HCT116 (cell line): ENCODE measurements around the gene KCTD10. TPM values are rescaled to one million over a fixed set of nuclear protein-coding genes. Genes with fewer than 3 reads are reported as not detected.

Source experiments
- ATAC-seq: fragments of 200-7000 bp; cut with Tn5 transposase; 2 replicates; pipeline ENCODE4 v1.9.1; 2020; ENCODE audit warnings: mild to moderate bottlenecking, moderate library complexity
- BruUV-seq: library from RNA; stranded (reverse); fragments of 400-500 nt; replicated peaks from 2 replicates; lab custom pipeline; 2021; lab: Mats Ljungman, UMichigan
- CTCF ChIA-PET: fragments of 300-600 bp; sonication (Branson Sonifier 250); formaldehyde crosslinking; loops from one replicate; lab custom pipeline; 2021; ENCODE audit warnings: antibody characterized with exemption; lab: Charles Lee
- POLR2A ChIA-PET: fragments of 300-600, 350-600 bp; sonication (Branson Sonifier 250); formaldehyde crosslinking; loops from one replicate; lab custom pipeline; 2021; ENCODE audit warnings: antibody characterized with exemption; lab: Charles Lee
- RAD21 ChIA-PET, 2 experiments: fragments of 300-600 bp; sonication (Branson Sonifier 250); formaldehyde crosslinking; loops; one replicate each; lab custom pipeline; 2023; ENCODE audit warnings: low total read pairs in 2 of 2; ENCODE audit not compliant: uncharacterized antibody in 2 of 2, unreplicated experiment in 2 of 2, low non-redundant PET in 1 of 2; lab: Charles Lee
- DNase-seq: peaks from one replicate; pipeline ENCODE4 v3.0.0-alpha.2; 2010; ENCODE audit warnings: low read depth, low spot score
- H2AFZ ChIP-seq: fragments of 200-600 bp; shearing (Covaris generic), sonication (generic); 2 replicates; pipeline ENCODE4 v1.6.1; 2017; ENCODE audit warnings: low read depth, mixed run types, mixed read lengths, antibody characterized with exemption, low read length; ENCODE audit not compliant: poor library complexity, severe bottlenecking
- H3K27ac ChIP-seq: 2 replicates; pipeline ENCODE4 v1.5.1; 2012; ENCODE audit warnings: low read depth, low read length
- H3K27me3 ChIP-seq: fragments of 200-600 bp; sonication (generic); 2 replicates; pipeline ENCODE4 v1.6.1; 2016; ENCODE audit warnings: mixed run types, low read length, mixed read lengths; ENCODE audit not compliant: insufficient read depth
- H3K36me3 ChIP-seq, 2 experiments: fragments of 200-500 bp in 1 of 2; fragments of 200-600 bp in 1 of 2; sonication (Bioruptor generic) in 1 of 2; sonication (generic) in 1 of 2; 2 replicates each; pipeline versions ENCODE4 v1.5.1 to v1.6.1; 2014 to 2016; ENCODE audit warnings: low read length in 2 of 2, inconsistent platforms in 1 of 2, mixed read lengths in 1 of 2, mixed run types in 1 of 2; ENCODE audit not compliant: insufficient read depth in 2 of 2, control insufficient read depth in 1 of 2
- H3K4me1 ChIP-seq, 2 experiments: fragments of 200-600 bp in 1 of 2; sonication (generic) in 1 of 2; 2 replicates each; pipeline versions ENCODE4 v1.5.1 to v1.6.1; 2012 to 2017; ENCODE audit warnings: low read length in 2 of 2, inconsistent platforms in 1 of 2, mild to moderate bottlenecking in 1 of 2, mixed read lengths in 1 of 2, mixed run types in 1 of 2, moderate library complexity in 1 of 2; ENCODE audit not compliant: insufficient read depth in 2 of 2, control insufficient read depth in 1 of 2
- H3K4me2 ChIP-seq: fragments of 200-600 bp; sonication (generic); 2 replicates; pipeline ENCODE4 v1.6.1; 2017; ENCODE audit warnings: mixed run types, low read length, mixed read lengths
- H3K4me3 ChIP-seq, 2 experiments: fragments of 200-600 bp in 1 of 2; sonication (generic) in 1 of 2; replicated peaks in 1 of 2; 2 replicates each; pipeline ENCODE4 v1.5.1; 2011 to 2016; ENCODE audit warnings: low read length in 2 of 2, control low read depth in 1 of 2, low read depth in 1 of 2, mild to moderate bottlenecking in 1 of 2, mixed read lengths in 1 of 2, mixed run types in 1 of 2
- H3K79me2 ChIP-seq: fragments of 200-600 bp; sonication (generic); 2 replicates; pipeline ENCODE4 v1.6.1; 2017; ENCODE audit warnings: mild to moderate bottlenecking, mixed run types, low read length, moderate library complexity, mixed read lengths; ENCODE audit not compliant: insufficient read depth
- H3K9ac ChIP-seq: fragments of 200-600 bp; sonication (generic); 2 replicates; pipeline ENCODE4 v1.6.1; 2016; ENCODE audit warnings: low read length, mixed read lengths
- H3K9me2 ChIP-seq: fragments of 200-600 bp; sonication (generic), shearing (Covaris generic); 2 replicates; pipeline ENCODE4 v1.6.1; 2017; ENCODE audit warnings: mixed run types, mild to moderate bottlenecking, moderate library complexity; ENCODE audit not compliant: insufficient read depth
- H3K9me3 ChIP-seq, 2 experiments: fragments of 200-500 bp in 1 of 2; fragments of 200-600 bp in 1 of 2; sonication (Bioruptor generic) in 1 of 2; sonication (generic) in 1 of 2; 2 replicates each; pipeline ENCODE4 v1.6.1; 2014 to 2017; ENCODE audit warnings: low read length in 2 of 2, mixed read lengths in 2 of 2, inconsistent platforms in 1 of 2, low read depth in 1 of 2, mild to moderate bottlenecking in 1 of 2, mixed run types in 1 of 2, moderate library complexity in 1 of 2; ENCODE audit not compliant: control insufficient read depth in 1 of 2, insufficient read depth in 1 of 2
- H4K20me1 ChIP-seq: fragments of 200-600 bp; sonication (generic), shearing (Covaris generic); 2 replicates; pipeline ENCODE4 v1.6.1; 2017; ENCODE audit warnings: mixed run types, mild to moderate bottlenecking, moderate library complexity; ENCODE audit not compliant: insufficient read depth
- CBX3 ChIP-seq: IDR thresholded peaks from 2 replicates; pipeline ENCODE4 v1.6.1; 2012; ENCODE audit warnings: low read depth
- CEBPB ChIP-seq: IDR thresholded peaks from 2 replicates; pipeline ENCODE4 v1.6.1; 2012; ENCODE audit warnings: low read depth
- EGR1 ChIP-seq: IDR thresholded peaks from 2 replicates; pipeline ENCODE4 v1.6.1; 2012; ENCODE audit warnings: low read depth
- ELF1 ChIP-seq: IDR thresholded peaks from 2 replicates; pipeline ENCODE4 v1.6.1; 2012; ENCODE audit warnings: low read depth, borderline replicate concordance
- EZH2phosphoT487 ChIP-seq: fragments of 200-600 bp; IDR thresholded peaks from 2 replicates; pipeline ENCODE4 v1.6.1; 2018; ENCODE audit warnings: antibody characterized with exemption, borderline replicate concordance
- FOSL1 ChIP-seq: IDR thresholded peaks from 2 replicates; pipeline ENCODE4 v1.6.1; 2012; ENCODE audit warnings: low read depth
- JUND ChIP-seq: IDR thresholded peaks from 2 replicates; pipeline ENCODE4 v1.6.1; 2012
- MAX ChIP-seq: IDR thresholded peaks from 2 replicates; pipeline ENCODE4 v1.6.1; 2012
- POLR2A ChIP-seq: IDR thresholded peaks from 2 replicates; pipeline ENCODE4 v1.7.0; 2011; ENCODE audit warnings: borderline replicate concordance; ENCODE audit not compliant: insufficient read depth, insufficient read length; ENCODE audit errors: extremely low read depth
- POLR2AphosphoS5 ChIP-seq: IDR thresholded peaks from 2 replicates; pipeline ENCODE4 v1.6.1; 2011; ENCODE audit warnings: mild to moderate bottlenecking, low read depth, low read length, moderate library complexity
- REST ChIP-seq: IDR thresholded peaks from 2 replicates; pipeline ENCODE4 v1.6.1; 2012; ENCODE audit warnings: low read depth
- SIN3A ChIP-seq: IDR thresholded peaks from 2 replicates; pipeline ENCODE4 v1.6.1; 2012; ENCODE audit warnings: low read depth
- SP1 ChIP-seq: IDR thresholded peaks from 2 replicates; pipeline ENCODE4 v1.6.1; 2012; ENCODE audit warnings: low read depth
- SRF ChIP-seq: IDR thresholded peaks from 2 replicates; pipeline ENCODE4 v1.6.1; 2012; ENCODE audit warnings: low read depth
- YY1 ChIP-seq: IDR thresholded peaks from 2 replicates; pipeline ENCODE4 v1.6.1; 2011; ENCODE audit warnings: low read length, low read depth, moderate library complexity, mild to moderate bottlenecking; ENCODE audit not compliant: insufficient replicate concordance; ENCODE audit errors: extremely low read depth
- ZFX ChIP-seq: fragments of 450-650 bp; IDR thresholded peaks from 2 replicates; pipeline ENCODE4 v1.6.1; 2017
- intact Hi-C: fragments of 100-400 bp; cut with micrococcal nuclease; formaldehyde crosslinking; loops from 2 replicates; pipeline ENCODE4 v1.10.0; 2022
- total RNA-seq: library from RNA; stranded (reverse); gene quantifications from one replicate; pipeline ENCODE4 v1.2.1, GENCODE V29; 2021; ENCODE audit not compliant: unreplicated experiment

The KCTD10 gene
- total RNA-seq, 1 experiment from 2014 or later = 34.7 TPM

GRCh38 chr12:109481863-109482262, 4.8 kb upstream of the KCTD10 start:
- POLR2A ChIA-PET = no interaction called here
- peaks cover 8 to 10% of the 10 kb centered on the region in 2 experiments; a peak in 2 of 4 replicates for H3K36me3 ChIP-seq
- RAD21 ChIA-PET = no interaction called here
- ATAC-seq (no peak), DNase-seq (no peak)
- H3K27me3 ChIP-seq = no peaks in the 10 kb centered on the region
- no peak overlapping the region for H2AFZ ChIP-seq
- H3K9me3 ChIP-seq = no peaks in the 10 kb centered on the region
- no peak overlapping the region for H3K4me3 ChIP-seq
- no peak overlapping the region for H3K9ac ChIP-seq
- H3K4me2 ChIP-seq = no peak overlapping the region
- peaks cover 20% of the 10 kb centered on the region for H3K79me2 ChIP-seq
- H3K4me1 ChIP-seq = peaks cover 4 to 9% of the 10 kb centered on the region in 2 experiments
- H4K20me1 ChIP-seq = no peaks in the 10 kb centered on the region
- no peaks in the 10 kb centered on the region for H3K9me2 ChIP-seq
- CTCF ChIA-PET = no interaction called here
- intact Hi-C loops = no loop called here
- TF ChIP-seq REST (no peak), CBX3 (no peak)
- BruUV-seq = no TSS peak
- no peak overlapping the region for H3K27ac ChIP-seq

GRCh38 chr12:109480356-109480755, 3.3 kb upstream of the KCTD10 start:
- ATAC-seq = no peak
- Histone ChIP-seq H3K4me1 (peaks cover 9 to 18% of the 10 kb centered on the region in 2 experiments), H3K27me3 (no peaks in the 10 kb centered on the region), H3K79me2 (peaks cover 35% of the 10 kb centered on the region), H3K4me3 (no peak overlapping the region), H3K36me3 (peaks cover 0 to 7% of the 10 kb centered on the region in 2 experiments; a peak in 1 of 4 replicates), H3K9me3 (no peaks in the 10 kb centered on the region), H3K4me2 (no peak overlapping the region), H4K20me1 (no peaks in the 10 kb centered on the region), H2AFZ (no peak overlapping the region), H3K27ac (no peak overlapping the region), H3K9ac (no peak overlapping the region), H3K9me2 (no peaks in the 10 kb centered on the region)
- POLR2A ChIA-PET = no interaction called here
- BruUV-seq = no TSS peak
- CTCF ChIA-PET = no interaction called here
- intact Hi-C loops = no loop called here
- no peak for DNase-seq
- RAD21 ChIA-PET = no interaction called here
- TF ChIP-seq REST (no peak), ZFX (no peak), CEBPB (no peak), MAX (no peak), EGR1 (no peak), YY1 (no peak), FOSL1 (no peak), JUND (no peak), EZH2phosphoT487 (no peak), SRF (no peak), POLR2AphosphoS5 (no peak), POLR2A (no peak), SP1 (no peak), ELF1 (no peak), SIN3A (no peak)
